H1 (cell line): ENCODE results near the gene THUMPD2. TPM values are rescaled to one million over a fixed set of nuclear protein-coding genes. Genes with fewer than 3 reads are reported as not detected.

Experiments used
- CHD7 ChIP-seq: fragments of 300-600 bp; sonication (generic); IDR thresholded peaks from 2 replicates; pipeline ENCODE4 v1.7.1; 2012; ENCODE audit warnings: low read length, moderate library complexity, mild to moderate bottlenecking, inconsistent platforms; ENCODE audit not compliant: insufficient replicate concordance
- polyA plus RNA-seq, 7 experiments: library from polyadenylated mRNA; depleted of rRNA in 3 of 7; stranded (reverse) in 5 of 7; unstranded in 2 of 7; fragments of >200 nt in 5 of 7; fragments of 200-250 nt in 2 of 7; gene quantifications; 1 replicate in 5 of 7; 2 replicates in 1 of 7; 4 replicates in 1 of 7; pipeline versions ENCODE4 v1.2.1 to v1.2.3, GENCODE V29; 2011 to 2013; ENCODE audit warnings: missing spikeins in 2 of 7, mixed read lengths in 2 of 7
- total RNA-seq: library from RNA; stranded (reverse); fragmentation: NEBNext Ultra II Directional; extraction: Animal tissue kit (Norgen Biotek cat#: 25700); gene quantifications from 2 replicates; pipeline ENCODE4 v1.2.1, GENCODE V29; 2021

Gene THUMPD2
- total and polyA plus RNA-seq, 2 of the 8 experiments (the other 6 are each of a cell fraction or from before 2014, with no cell fraction given), result 8.6 to 17.0 TPM

- TF ChIP-seq CHD7, result peak; percentile 28
Observed at GRCh38 chr2:39772086-39772811, 6.8 kb downstream of the THUMPD2 start (continued).
